Activated CD4-positive, alpha-beta T cell treated with anti-CD3 and anti-CD28 coated beads, Interleukin-2, Interleukin-4, amounts not matched to agents 100 ng/mL and 50 ng/mL, durations not matched to agents 16 hours and 8 hours (primary cell): ENCODE measurements around the gene DDX24.

Source experiments
- DNase-seq: peaks from one replicate; pipeline ENCODE4 v3.0.0-alpha.2; 2020; ENCODE audit warnings: low spot score

DDX24 gene, protein sequence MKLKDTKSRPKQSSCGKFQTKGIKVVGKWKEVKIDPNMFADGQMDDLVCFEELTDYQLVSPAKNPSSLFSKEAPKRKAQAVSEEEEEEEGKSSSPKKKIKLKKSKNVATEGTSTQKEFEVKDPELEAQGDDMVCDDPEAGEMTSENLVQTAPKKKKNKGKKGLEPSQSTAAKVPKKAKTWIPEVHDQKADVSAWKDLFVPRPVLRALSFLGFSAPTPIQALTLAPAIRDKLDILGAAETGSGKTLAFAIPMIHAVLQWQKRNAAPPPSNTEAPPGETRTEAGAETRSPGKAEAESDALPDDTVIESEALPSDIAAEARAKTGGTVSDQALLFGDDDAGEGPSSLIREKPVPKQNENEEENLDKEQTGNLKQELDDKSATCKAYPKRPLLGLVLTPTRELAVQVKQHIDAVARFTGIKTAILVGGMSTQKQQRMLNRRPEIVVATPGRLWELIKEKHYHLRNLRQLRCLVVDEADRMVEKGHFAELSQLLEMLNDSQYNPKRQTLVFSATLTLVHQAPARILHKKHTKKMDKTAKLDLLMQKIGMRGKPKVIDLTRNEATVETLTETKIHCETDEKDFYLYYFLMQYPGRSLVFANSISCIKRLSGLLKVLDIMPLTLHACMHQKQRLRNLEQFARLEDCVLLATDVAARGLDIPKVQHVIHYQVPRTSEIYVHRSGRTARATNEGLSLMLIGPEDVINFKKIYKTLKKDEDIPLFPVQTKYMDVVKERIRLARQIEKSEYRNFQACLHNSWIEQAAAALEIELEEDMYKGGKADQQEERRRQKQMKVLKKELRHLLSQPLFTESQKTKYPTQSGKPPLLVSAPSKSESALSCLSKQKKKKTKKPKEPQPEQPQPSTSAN

DNA sequence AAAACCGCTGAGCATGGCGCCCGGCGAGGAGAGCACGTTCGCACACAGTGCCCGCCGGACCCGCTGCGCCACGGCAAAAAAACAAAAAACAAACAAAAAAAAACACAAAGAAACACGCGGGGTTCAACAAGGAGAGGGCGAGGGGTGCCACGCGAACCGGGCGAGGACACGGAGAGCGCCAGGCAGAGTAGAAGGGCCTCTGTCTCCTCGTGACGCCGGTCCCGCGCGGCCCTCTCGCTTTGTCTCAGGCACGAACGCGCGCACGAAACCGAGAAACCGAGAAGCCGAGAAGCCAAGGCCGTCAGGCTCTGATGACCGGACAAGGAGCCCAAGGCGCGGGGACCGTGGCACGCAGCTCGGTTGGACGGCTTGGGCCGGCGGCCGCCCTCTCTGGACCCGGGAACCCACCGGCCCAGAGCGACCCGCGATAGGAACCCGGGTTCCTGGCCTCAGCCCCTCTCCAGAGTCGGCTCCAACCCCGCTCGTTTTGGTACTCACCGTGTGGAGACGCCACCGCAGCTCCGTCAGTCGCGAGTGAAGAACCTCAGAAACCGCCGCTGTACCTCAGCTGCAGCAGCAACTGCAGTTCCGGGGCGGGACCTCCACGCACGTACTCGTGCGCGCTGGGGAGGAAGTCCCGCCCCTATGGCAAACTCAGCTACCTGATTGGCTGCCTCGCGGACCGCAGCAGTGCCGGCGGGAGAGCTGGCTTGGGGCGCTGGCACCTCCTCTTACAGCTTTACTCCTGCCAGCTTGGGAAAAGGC, at the start of gene DDX24, which contains the start of gene IFI27L1:
DDX24 (minus strand) TSS at position 582 of the 765 bp plus-strand sequence. CDS start 1,460 bp downstream, outside the sequence.
IFI27L1 (plus strand) TSS at position 690 of the 765 bp plus-strand sequence. CDS start 15,628 bp downstream, outside the sequence.
- DNase-seq, result peak; percentile 97

DNA sequence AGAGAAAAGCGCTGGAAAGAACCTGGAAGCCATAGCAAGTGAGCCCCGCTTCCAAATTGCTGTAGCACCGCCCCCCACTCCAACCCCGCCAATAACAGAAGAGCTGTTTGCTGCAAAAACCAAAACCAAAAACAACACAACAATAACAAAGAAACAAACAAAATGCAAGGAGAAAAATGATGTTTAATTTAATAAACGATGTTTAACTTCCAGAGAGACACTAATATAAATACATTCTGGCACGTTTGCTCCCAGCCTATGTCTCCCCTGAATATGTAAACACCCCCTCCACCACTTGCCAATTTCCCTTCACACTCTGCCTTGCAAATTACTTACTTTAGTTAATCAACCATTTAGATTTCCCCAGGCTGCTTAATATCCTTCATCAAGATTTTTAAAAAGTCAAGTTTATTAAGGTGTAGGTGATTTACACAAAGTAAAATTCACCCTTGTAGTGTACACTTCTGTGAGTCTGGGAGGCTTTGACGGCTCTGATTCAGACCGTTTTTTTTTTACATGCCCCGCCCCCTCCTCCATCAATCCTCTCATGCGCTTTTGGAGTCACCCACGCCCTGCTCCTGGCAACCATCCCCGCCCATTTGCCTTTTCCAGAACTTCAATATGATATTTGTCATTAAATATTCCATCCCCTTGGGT, 48.9 kb upstream of the DDX24 start:
- DNase-seq, result peak; percentile 32

DNA sequence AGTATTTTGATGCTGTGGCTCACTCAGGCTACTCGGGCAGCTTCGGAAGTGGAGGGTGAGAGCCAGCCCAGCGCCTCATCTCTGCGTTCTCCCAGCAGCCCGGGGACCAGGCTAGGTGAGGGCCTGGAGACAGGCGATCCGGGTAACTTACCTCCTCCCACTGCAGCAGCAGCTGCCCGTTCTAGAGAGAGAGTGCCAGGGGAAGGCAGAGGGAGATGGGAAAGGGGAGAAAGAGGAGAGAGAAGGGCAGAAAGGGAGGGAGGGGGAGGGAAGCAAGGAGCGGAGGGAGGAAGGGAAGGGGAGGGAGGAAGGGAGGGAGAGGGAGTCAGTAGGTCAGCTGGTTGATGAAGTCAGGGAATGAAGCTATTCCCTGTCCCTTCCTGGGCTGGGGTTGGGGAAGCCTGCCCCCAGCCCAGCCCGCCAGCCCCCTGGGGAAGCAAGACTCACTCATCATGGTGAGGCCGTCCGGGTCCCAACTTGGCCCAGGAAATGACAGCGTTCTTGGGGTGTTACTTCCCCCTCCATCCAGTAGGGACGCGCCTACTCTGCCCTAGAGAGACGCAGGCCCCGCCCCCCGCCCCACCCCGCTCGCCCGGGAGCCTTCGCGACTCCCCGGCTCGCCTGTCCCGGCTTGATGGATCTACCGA, 48.2 kb upstream of the DDX24 start, which contains the start of gene IFI27L2:
IFI27L2 (minus strand) TSS at position 494 of the 647 bp plus-strand sequence; CDS start at position 454, 40 bp downstream.
- DNase-seq, result peak; percentile 73

DNA sequence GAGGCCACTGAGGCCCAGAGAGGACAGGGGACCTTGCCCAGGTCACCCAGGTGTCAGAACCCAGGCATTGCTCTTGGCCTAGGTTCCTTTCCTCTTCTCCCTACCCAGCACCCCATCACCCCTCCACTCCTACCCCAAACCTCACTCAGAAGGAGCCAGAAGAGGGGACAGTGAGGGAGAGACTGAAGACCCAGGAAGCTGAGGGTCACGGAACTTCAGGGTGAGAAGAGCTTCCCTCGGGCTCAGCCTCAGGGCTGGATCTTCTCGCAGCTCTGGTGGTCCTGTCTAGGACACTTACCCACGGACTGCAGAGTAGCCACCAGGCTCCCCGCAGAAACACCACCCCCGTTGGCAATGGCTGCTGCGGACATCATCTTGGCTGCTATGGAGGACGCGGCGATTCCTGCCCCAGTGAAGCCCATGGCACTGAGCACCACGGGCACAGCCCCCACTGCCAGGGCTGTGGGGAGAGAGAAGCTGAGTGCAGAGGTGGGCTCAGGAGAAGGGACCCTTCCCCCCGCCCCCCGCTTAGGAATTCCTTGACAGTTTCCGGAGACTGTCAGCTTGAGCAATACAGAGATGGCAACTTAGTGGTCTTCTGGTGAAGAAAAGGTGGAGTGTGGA, 47.3 kb upstream of the DDX24 start:
- DNase-seq, result no peak

DNA sequence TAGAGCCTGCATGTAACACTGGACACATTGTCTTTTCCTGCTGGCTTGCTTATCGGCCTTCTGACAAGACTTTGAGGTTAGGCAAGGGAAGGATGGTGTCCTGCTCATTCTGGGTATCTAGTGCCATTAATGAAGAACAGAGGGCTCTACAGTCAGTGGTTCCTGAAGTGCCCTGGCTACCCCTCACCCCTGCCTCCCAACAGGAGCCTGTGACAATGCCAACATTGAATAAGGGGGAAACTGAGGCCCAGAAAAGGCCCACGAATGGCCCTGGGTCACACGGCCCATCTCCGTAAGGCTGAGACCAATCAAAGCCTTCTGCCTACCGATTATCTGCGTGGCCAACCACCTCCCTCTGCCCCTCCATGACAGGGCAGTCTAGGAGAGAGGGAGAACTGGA, 46.3 kb upstream of the DDX24 start:
- no peak for DNase-seq

DNA sequence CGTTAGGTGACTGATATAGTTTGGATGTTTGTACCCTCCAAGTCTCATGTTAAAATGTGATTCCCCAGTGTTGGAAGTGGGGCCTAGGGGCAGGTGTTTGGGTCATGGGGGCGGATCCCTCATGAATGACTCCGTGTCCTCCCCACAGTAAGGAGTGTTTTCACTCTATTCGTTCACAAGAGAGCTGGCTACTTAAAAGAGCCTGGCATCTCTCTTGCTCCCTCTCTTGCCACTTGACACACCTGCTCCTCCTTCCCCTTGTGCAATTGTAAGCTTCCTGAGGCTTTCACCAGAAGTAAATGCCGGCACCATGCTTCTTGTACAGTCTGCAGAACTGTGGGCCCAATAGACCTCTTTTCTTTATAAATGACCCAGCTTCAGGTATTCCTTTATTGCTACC, 45.8 kb upstream of the DDX24 start:
- DNase-seq, result no peak

DNA sequence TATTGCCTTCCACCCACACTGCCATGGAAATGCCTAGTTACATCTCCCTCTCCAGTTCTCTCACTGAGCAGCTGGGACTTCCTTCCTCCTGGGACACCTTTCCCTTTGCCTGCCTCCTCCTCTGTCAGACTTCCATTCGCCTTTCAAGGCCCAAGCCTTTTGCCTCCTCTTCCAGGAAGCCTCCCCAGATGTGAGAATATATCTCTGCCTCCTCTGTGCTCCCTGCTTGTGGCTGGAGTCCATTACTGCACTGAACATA, 45.3 kb upstream of the DDX24 start:
- DNase-seq, result no peak

DNA sequence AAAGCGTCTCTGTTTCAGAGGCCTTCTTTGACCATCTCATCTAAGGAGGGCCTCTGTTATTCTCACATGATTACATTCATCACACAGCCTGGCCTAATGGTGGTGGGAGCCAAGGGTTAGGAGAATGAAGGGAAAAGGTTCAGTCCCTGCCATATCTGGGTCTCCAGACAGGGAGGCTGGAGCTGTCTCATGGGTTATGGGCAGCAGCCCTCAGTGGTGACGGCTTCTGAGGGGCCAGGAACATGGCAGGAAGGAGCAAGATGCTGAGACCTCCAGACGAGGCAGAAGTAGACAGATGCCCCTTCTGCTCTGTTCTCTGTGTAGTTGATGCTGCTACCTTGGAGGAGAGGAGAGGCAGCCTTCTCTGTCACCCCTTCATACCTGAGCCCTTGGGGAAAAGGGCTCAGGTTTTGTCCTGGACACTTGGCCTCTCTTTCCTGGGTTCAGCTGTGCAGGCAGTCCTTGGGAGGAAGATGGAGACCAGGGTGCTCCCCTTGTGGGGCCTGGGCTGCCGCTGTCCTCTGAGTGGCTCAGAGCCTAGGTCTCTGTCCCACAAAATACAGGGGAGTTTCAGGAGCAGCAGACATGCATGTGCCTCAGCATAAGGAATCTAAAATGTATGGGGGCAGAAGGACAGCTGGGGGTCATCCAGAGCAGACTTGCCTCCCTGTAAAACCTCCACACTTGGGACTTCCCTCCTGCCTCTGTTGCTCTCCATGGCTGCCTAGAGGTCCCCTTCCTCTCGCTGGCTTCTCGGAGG, 44.8 kb upstream of the DDX24 start:
- no peak for DNase-seq

DNA sequence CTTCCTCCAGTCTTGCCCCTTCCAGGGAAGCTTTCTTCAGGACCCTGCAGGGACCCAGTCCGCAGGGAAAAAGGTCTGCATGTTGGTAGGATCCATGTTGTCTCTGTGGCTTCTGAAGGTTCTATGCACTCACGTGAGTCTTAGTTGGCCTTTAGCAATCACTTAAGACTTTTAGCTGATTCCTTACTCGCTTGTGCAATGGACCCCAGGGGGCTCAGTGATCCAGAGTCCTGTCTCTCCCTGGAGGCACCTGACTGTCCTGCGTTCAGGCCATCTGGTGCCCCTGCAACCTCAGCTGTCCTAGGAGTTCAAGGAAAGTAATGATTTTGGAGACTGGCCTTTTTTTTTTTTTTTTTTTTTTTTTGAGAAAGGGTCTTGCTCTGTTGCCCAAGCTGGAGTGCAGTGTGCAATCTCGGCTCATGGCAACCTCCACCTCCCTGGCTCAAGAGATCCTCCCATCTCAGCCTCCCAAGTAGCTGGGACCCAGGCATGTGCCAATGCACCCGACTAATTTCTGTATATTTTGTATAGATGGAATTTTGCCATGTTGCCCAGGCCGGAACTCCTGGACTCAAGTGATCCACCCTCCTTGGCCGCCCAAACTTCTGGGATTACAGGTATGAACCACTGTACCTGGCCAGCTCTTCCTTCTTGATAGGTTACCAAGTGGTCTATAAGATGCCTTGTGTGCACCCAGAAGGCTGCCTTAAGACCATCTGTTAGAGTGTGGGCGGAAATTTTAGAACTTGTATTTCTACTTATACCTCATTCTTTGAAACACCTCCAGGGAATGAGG, 43.8 kb upstream of the DDX24 start:
- no peak for DNase-seq

DNA sequence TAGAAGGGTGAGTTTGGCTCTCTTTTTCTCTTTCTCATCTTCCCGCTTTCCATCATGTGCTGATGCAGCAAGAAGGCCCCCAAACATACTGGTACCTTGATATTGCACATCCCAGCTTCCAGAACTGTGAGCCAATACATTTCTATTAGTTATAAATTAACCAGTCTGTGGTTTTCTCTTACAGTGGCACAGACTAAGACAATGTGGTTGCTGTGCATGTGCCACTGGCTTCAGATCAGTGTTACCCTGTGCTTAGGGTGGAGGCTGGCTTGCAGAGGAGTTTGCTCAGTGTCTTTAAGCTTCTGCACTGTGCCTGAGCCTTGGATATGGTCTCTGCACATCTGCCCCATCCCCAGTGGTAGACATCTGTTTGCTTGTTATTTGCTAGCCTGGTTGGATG, 42.9 kb upstream of the DDX24 start:
- no peak for DNase-seq

DNA sequence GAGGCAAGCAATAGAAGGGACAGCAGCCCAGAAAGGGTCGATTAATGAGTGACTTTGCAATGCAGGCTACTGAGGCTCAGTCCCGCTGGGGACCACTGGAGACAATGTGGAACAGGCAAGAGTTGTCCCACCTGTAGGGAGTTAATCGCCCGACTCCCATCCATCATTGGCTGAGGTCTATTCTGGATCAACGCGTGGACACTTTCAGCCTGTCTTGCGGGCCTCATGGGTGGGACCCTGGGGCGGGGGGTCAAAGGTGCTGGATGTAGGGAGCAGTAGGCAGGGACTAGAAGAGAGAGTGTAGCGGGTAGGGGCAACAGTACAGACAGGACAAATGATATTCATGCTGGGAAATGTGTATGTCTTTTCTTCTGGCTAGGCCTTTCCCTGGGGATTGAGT, 42.3 kb upstream of the DDX24 start:
- no peak for DNase-seq

DNA sequence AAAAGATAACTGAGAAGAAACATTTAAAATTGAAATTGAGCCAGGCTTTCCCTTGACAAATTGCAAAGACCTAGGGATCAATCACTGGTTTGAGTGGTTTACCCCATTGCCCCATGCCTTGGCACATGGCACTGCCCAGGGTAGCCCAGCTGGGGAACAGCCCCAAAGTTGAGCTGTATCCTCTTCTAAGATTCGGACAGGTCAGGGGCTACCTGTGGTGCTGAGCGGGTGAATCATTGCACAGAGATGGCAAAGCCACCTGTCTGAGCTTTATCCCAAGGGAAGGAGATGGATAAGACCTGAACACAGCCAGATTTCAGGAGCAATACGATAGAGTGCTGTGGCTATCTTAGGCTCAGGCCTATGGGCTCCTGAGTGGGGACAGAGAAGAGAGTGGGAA, 41.4 kb upstream of the DDX24 start:
- DNase-seq, result no peak

DNA sequence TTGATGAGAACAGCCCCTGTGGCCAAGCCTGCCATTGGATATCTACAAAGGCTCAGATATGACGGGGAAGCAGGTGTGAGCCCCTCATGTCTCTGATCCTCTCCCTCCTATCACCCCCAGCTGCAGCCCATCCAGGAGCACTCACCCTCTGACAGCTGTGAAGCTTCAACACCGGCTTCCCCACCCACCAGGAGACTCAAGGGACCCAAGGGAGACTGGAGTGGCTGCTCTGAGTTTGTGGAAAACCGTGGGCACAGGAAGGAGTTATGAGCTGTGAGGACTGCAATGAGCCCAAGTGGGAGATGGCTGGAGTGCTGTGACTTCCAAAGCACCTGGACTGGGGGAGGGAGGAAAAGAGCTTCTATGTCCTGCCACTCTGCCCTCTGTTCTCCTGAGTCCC, 40.5 kb upstream of the DDX24 start:
- DNase-seq, result no peak

DNA sequence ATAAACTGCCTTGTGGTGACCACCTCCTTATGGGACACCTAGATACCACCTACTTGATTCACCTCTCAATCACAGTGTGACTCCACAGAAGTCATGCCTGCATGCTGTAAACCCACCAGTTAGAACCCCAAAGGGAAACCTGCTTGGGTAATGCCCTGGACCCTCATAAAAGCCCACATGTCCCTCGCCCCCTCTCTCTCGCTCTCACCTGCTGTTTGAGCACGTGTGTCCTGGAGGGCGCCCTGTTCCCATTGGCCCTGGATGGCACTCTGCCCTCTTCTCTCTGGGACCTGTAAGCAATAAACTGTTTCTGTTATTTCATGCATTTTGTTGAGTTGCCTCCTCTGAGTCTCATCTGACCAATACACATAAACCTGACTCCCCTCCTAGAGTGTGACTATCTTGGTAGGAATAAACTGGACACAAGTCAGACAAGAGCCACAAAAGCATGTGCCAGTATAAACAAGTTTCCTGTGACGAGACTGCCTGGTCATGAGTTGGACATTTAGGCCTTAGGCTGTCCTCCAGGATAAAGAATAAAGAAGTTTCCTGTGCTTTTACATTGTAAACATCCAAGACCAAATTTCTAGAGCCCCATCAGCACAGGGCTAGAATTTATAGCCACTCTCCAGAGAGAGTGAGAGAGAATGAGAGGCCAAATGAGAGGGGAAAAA, 39.8 kb upstream of the DDX24 start:
- DNase-seq, result no peak

DNA sequence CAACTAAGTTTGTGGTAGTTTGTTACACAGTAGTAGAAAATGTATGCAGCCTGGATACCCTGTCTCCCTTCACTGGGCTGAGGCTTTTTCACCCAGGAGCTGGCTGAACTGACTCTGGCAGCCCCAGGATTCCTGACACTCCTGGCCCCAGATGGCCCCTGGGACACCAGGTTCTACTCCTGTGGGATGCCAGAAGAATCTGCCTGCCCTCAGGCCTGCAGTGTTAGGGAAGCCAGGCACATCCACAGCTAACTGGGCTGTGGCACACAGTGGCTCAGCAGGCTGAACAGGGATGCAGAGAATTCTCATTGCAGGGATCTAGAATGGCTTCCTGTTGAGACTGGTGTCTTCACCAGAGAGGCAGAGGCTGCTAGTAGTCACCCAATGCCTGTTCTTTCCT, 38.1 kb upstream of the DDX24 start:
- no peak for DNase-seq

DNA sequence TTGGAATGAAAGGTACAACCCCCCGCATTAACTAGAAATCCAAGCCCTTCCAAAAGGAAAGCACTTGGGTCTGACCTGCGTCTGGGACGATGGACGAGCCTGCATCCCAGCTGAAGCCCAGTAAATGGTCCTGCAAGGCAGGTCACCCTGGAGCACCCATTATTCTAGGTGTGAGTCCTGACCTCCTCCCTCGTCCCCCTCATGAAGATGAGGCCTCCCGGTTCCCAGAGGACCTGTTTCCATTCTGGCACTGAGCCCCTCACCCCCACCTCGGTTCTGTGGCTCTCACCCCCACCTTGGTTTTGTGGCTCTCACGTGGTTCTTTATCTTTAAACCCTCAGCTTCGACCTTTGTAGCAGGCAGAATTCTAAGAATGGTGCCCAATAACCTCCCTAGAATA, 36.9 kb upstream of the DDX24 start:
- DNase-seq, result no peak

DNA sequence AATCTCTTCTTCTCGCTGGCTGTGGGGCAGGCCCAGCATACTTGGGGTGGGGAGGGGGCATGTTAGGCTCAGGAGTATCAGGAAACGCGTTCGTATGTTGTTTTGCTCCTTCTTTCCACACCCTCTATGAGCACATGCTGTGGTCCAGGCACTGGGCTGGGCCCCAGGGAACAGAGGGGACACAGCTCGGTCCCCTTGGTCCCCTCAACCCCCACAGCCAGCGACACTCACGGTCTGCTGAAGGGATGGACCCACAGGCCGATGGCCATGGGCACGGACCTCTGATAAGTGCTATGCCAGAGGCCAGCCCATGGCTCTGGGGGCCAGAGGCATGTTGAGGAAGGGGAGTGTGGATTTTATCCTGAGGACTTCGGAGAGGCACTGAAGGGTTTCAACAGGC, 35.7 kb upstream of the DDX24 start:
- no peak for DNase-seq

DNA sequence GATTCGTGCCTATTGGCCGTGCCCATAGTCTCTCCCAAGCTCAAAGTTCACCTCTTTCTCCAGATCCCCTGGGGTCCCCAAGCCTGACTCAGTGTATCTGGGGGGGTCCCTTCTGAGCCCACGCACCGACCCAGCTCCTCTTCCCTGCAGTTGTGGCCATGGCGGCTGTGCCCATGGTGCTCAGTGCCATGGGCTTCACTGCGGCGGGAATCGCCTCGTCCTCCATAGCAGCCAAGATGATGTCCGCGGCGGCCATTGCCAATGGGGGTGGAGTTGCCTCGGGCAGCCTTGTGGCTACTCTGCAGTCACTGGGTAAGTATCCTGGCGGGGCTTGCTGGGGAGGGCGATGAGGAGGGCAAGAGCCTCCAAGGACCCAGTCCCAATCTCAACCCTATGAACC, 34.6 kb upstream of the DDX24 start:
- no peak for DNase-seq

DNA sequence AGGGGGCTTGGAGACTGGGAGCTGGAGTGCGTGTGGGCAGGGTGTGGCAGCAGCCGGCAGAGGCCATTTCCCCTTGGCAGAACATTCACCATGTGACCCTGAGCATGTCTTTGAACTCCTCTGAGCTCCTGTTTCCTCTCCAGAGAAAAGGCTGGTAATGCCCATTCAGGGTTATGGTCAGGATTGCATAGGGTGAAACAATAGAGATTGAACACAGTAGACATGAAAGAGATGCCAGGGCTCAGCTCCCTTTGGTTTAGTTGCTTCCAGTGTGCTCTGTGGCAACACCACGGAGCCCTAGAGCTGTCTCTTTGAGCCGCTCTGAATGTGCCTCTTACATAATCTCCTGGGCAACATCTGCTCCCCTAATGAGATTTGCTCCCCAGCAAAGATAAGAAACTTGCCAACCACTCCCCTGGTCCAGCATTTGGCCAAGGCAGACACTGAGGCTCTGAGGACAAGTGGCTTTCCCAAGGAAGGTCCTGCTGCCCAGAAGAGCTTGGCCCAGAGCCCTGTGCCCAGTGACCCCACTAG, 34.1 kb upstream of the DDX24 start:
- DNase-seq, result no peak
